ACHN (cell line): Measurements from ENCODE around the gene FXYD7.
"Not testable (repeated sequence)": the region's sequence is repeated elsewhere in the genome, so short reads cannot be mapped to it uniquely, and the experiment has no call there.

Source experiments
- DNase-seq: peaks from one replicate; pipeline ENCODE4 v3.0.0-alpha.2; 2015
- in situ Hi-C: cut with HindIII; loops from 2 replicates; pipeline ENCODE4 v1.10.0; 2017; ENCODE audit warnings: low sequenced_read_pairs, low pct_ligation_motif_present, low pct_unique_long_range_greater_than_20kb

The FXYD7 gene

DNA sequence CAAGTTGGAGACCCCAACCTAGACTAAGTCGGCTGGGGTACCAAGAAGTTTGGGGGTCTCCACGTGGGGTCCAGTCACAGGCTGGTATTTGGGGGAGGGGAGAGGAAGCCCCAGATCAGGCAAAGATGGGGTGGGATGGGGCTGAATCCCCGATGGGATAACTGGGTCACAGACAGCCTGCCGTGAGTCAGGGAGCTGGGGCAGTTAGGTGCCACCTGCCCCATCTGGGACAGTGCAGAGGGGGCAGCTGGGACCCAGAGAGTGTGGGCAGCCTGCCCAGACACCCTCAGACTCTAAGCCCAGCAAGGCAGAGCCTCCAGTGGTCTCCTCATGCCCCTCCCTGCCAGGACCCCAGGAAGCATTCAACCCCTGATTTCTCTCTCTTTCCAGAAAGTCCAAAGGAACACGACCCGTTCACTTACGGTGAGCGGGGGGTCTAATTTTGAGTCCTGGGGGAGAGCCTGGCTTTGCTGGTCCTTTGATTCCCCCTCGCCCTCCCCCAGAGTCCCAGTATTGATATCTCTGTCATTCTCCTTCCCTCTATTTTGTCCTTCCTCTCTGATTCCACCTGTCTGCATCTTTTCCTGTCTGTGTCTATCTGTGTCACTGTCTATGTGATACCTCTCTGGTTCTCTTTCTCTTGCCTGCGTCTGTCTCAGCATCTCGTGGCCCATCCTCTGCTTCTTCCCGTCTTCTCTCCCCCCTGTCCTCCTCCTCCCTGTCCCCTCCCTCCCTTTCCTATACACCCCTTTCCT, 2.7 kb upstream of the FXYD7 start:
- in situ Hi-C loops = no loop called here
- no peak for DNase-seq

DNA sequence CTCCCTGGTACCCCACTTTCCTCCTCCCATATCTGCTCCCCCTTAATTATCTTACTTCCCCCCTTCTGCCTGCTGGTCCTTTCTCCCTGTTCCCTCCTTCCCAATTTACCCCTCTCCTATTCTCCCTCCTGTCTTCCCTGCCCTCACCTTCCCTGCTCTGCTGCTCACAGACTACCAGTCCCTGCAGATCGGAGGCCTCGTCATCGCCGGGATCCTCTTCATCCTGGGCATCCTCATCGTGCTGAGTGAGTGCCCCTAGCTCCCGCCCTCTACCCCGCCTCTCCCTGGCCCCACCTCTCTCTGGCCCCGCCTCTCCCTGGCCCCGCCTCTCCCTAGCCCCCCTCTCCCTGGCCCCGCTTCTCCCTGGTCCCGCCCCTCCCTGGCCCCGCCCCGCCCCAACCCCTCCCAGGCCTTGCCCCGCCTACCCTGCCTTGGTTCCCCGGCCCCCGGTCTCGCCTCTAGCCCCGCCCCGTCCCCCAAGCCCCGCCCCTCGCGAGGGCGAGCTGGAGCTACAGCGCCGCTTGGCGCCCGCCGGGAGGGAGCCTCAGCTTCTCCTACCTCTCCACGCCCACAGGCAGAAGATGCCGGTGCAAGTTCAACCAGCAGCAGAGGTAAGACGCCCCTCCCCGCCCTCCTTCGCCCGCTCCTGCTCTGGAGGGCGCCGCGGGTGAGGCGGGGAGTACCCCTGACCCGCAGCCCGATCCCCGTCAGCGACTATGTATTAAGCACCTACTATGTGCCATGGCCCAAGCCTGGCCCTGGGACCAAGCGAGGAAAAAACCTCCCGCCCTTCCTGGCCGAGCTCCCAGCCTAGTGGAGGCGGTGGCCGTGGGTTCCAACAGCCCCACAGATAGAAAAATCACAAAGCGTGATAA, 1.9 kb upstream of the FXYD7 start:
- peak; percentile 86 for DNase-seq

DNA sequence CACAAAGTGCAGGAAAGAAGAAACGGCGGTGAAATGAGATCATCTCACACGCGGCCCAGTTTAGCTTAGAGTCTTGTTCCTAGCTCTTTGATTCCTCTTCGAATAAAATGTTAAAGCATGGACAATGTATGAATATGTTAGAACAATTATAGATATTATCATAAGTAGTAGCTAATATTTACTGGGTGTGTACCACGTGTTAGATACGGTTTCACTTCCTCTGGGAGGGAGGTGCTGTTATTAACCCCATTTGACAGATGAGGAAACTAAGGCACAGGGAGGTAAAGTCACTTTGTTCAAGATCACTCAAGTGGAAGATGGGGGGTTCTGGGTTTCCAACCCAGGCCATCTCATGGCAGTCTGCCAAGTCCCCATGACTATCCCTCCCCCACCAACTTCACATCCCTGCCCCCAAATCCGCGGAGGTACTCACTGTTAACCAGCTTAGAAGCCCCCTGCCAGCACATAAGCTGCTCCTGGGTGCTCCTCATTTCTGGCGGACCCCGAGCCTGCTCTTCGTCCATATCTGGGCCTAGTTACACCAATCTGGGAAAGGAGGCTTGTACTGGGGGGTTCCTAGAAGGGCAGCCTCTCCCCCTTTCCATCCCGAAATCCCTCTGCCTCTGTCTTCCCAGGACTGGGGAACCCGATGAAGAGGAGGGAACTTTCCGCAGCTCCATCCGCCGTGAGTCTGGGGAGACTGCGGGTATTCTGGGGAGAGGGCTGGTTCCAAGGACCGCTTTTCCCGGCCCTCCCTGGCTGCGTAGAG, 1.0 kb upstream of the FXYD7 start:
- peak; percentile 9 for DNase-seq
- in situ Hi-C loops = no loop called here

More for the DNA sequence above, 1.9 kb upstream of the FXYD7 start:
- in situ Hi-C loops = no loop called here

DNA sequence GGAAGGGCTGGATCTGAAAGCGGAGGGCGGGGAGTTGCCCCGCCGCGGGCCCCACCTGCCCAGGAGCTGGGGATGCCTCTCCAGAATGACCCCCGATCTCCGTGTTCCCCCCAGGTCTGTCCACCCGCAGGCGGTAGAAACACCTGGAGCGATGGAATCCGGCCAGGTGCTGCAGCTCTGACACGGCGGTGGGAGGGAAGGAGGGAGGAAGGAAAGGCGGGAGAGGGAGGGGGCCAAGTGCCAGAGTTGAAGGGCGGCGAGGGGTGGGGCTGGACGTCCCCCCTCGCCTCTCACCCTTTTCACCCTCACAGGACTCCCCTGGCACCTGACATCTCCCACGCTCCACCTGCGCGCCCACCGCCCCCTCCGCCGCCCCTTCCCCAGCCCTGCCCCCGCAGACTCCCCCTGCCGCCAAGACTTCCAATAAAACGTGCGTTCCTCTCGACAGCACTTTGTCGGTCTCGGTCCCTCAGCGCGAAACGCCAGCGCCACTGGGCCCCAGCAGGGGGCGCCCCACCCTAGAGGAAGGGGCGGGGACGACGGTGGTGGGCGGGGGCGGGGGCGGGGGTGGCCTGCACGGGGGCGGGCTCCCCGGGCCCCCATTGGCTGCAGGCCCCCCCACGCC, 337 bp upstream of the FXYD7 start:
- DNase-seq = peak; percentile 59
- in situ Hi-C loops = no loop called here

DNA sequence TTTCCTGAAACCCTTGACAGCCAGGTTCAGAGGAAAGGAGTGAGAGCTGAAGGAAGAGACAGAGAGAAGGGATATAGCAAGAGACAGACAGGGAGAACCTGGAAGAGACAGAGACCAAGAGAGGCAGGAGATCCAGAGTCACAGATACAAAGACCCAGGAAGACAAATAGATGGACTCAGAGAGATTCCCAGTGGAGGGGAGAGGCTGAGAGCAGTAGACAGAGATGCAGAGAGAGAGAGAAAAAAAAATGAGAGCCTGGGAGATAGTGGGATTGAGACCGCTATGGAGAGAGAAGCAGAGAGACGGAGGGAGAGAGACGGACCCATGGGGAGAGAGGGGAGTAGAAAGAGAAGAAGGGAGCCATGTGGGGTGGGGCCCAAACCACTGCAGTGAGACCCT, 763 bp downstream of the FXYD7 start:
- in situ Hi-C loops = no loop called here
- no peak for DNase-seq

DNA sequence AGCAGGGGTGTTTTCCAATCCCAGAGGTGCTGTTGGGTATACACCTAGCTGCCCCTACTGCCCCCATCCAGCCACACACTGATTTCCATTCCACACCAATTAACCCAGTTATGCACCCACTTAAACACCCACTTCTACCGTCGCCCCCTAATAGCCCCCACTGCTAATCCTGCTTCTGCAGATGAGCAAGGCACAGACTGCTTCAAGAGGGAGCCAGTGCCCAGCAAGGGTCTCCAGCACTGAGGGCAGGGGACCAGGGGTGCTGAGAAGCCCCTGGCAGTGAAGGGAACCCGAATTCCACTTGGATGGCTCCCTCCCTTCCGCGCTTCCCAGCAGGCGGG, 1.2 kb downstream of the FXYD7 start:
- DNase-seq = no peak
- in situ Hi-C loops = no loop called here

DNA sequence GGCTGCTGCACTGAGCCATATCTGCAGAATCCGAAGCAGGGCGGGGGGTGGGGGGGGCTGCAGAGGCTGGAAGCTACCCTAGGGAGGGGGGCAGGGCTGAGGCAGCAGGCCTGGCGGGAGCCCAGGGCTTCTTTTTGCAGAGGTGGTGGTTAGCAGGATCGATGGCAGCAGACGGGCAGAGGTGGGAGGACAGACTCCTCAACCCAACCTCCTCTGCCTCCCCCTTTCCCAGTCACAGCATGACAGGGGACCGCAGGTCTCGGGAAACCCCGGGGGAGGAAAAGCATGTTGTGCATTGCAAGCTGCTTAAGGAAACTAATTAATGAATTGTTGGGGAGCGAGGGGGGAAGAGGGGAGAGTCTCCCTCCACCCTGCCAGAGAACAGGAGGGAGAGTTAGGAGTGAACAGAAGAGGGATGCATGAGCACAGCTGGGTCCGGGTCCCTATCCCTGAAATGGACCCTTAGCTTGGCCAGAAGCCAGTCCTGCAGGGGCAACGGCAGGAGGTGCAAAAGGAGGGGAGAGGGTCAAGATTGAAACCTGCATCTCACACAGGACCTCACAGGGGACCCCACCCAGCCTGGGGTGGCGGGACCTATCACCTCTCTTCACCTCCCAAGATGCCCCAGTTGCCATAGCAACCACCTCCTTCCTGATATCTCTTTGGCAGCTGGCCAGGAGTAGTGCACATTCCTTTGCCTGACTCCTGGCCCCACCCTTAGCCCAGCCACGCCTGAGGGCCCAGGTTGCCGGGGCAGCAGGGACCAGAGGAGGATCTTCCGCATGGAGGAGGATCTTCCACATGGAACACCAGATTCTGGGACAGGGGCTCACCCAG, 1.8 kb downstream of the FXYD7 start:
- peak; percentile 41 for DNase-seq
- in situ Hi-C loops = no loop called here

DNA sequence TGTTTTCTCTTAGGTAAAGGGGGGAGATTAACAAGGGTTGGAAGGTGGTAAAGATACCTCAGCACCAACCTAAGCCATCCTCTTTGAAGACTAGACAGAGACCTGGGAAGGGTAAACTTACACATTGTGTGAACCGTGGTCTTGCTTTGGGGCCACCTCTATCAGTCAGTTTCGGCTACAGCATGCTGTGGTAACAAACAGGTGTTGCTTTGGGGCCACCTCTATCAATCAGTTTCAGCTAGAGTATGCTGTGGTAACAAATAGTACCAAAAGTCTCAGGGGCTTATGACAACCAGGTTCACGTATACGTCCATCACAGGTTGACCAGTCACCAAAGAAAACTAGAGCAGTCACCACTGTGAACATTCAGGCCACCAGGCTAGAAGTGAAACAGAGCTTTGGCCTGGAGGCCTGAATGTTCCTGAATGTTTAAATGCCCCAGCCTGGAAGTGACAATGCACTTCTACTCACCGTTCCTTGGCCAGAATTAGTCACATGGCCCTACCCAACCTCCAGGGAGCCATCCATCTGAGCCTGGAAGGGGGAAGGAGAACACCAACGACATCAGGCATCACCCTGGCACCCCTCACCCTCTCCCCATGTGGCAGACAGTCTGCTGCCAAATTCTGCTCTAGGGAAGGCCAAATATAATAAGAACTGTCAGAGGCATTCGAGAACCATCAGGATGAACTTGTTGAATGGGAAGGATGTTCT, 3.8 kb downstream of the FXYD7 start:
- DNase-seq = no peak
- in situ Hi-C loops = no loop called here

DNA sequence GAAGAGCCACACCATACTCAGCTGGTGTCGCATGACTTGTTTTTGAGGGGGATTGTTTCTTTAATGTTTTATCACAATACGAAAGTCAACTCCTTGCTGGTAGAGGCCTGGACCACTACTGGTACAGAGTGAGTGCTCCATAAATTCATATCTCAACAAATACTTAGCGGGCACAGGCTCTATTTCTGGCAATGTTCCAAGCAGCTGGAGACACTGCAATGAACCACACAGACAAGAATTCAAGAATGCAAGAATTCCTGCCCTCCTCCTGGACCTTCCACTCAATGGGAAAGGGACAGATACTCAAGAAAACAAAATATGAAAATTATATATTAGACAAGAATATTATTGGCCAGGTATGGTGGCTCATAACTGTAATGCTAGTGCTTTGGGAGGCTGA, 6.4 kb downstream of the FXYD7 start:
- no peak for DNase-seq
- in situ Hi-C loops = no loop called here

DNA sequence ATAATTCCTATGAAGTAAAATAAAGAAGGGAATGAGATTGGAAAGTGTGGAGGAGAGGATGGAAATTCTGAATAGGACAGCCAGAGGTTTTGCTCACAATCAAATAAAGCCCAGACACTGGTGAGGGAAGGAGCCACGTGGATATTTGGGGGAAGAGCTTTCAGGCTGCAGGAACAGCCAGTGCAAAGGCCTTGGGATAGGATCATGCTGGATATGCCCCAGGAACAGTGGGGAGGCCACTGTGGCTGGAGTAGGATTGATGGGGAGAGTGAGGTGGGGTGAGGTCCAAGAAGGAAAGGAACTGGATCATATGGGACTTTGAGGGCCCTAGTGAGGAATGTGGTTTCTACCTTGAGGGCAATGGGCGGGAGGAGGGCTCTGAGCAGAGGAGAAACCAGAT, 7.4 kb downstream of the FXYD7 start:
- in situ Hi-C loops = no loop called here
- DNase-seq = no peak

DNA sequence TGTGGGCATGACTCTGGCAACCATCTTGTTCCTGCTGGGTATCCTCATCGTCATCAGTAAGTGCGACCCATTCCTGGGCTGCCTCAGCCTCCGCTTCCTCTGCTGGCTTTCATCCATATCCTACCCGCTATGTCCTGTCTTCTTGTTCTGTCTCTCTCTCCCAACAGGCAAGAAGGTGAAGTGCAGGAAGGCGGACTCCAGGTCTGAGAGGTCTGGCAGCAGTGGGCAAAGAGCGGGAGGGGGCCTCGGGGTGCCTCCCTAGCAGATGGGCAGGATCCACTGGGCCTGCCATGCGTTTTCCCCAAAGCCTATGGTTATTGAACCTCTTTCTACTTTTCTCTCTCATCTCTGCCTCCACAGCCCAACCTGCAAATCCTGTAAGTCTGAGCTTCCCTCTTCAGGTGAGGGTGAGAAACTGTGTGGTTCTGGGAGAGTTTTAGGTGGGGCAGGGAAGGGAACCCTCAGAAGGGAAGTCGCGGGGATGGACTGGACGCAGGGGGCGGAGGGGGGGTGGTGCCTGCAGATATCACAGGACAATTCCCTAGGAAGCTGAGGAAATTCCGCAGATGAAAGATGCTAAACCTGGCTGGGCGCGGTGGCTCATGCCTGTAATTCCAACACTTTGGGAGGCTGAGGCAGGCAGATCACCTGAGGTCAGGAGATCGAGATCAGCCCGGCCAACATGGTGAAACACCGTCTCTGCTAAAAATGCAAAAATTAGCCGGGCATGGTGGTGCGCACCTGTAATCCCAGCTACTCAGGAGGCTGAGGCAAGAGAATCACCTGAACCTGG, 8.4 kb downstream of the FXYD7 start:
- no peak for DNase-seq
- in situ Hi-C loops = no loop called here

DNA sequence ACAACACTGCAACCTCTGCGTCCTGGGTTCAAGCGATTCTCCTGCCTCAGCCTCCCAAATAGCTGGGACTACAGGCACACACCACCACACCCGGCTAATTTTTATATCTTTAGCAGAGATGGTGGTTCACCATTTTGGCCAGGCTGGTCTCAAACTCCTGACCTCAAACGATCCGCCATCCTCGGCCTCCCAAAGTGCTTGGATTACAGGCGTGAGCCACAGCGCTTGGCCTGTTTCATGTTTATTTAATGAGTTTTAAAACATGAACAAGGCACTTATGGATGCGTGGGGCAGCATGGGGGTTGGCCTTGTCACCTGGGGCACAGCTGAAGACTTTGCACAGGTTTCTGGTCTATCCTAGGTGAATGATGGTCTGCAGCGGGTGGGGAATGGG, 10.1 kb downstream of the FXYD7 start:
- DNase-seq, in situ Hi-C loops: not testable (repeated sequence)

DNA sequence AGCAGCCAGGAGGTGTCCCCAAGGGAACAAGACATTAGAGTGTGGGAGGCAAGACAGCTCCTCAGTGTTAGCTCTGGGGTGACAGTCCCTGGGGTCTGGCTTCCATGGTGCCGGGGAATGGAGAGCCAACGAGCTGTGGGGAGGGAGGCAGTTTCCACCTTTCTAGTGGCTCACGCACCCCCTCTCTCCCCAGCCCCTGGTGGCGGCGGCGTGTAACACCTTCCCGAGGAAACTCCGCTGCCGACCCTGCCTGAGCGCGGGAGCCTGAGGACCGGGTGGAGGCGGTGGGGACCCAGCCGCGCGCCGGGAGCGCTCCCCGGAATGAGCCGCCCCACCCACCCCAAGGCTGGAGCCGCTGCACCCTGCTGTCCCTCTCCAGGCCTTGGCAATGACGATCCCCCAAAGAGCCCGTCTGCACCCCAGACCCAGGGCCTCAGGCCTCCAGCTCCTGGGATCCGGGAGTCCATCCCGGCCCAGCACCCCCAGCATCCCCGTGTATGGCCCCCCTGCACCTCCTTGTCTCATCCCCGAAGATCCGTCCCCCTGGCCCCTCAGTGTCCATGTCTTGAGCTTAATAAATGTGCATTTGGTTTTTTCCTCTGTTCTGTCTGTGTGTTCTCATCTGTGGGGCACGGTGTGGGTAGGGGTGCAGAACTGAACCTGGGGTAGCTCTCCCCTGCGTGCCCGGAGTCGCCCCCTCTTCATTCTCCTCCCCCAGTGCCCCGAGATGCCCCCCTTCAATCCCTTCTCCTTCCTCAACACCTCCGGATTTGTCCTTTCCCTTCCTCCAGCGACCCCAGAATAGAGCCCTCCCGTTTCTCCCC, 10.9 kb downstream of the FXYD7 start:
- in situ Hi-C loops = no loop called here
- DNase-seq = peak; percentile 59

DNA sequence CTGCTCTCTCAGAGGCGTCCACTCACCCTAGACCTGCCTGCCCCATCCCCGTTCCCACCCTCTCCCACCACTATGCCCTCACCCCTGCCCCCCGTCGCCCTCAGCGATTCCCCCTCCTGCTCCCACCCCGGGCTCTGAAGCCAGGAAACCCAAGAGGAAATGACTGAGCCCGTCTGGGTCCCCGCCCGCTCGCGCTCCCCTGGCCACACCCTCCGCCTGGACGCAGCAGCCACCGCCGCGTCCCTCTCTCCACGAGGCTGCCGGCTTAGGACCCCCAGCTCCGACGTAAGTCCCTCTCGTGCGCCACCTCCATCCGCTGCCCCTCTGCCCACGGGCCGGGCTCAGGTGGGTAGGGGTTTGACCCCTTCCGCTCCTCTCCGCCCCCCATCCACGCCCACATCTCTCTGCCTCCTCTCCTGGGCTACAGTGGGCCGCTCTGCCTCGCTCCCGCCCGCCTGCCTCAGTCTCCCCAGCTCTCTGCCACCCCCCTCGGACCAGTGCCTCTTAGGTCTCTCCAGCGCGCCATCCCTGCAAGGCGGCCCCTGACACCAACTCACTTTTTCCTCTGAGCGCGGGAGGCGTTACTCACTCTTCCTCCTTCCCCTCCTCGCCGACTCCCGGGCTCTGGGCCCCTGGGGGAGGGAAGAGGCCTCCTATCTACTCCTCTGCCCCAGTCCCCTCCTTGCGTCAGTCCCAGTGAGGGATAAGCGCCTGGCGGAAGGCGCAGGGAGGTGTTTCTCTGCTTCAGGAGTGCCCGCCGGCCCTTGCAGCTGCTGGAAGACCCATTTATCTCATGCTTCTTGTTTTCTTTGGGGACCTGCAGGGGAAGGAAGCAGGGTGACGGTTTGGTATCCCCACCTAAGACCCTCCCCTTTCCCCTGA, 11.7 kb downstream of the FXYD7 start, which contains the start of gene FXYD5:
TSS of gene FXYD5 (plus strand) at position 211 of the 882 bp plus-strand sequence. CDS start 816 bp downstream, outside the sequence.
- in situ Hi-C loops = no loop called here
- peak; percentile 71 for DNase-seq

DNA sequence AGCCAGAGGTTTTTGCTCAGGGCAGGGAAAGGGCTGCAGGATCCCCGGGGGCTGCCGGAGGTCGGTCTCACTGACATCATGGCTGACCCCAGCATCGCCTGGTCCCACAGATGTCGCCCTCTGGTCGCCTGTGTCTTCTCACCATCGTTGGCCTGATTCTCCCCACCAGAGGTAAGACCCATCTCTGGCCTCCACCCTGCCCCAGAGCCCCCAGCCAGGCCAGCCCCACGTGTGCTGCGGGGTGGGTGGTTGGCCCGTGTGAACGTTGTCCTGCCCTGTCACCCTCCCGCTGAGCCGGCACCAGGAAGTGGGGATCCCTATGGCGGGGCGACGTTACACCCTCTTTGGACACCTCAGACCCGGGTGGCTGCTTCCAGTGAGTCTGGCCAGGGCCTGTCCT, 12.4 kb downstream of the FXYD7 start:
- DNase-seq = no peak

More for the DNA sequence above, 12.4 kb downstream of the FXYD7 start:
- in situ Hi-C loops = no loop called here
